Measurements from ENCODE around the gene YTHDF1. TPM values are rescaled to one million over a fixed set of nuclear protein-coding genes. Genes with fewer than 3 reads are reported as not detected.
"Not testable (repeated sequence)": the region's sequence is repeated elsewhere in the genome, so short reads cannot be mapped to it uniquely, and the experiment has no call there.

YTHDF1 gene
- polyA plus RNA-seq, 3 donors, result 41.2 to 44.3 (median 42.2) TPM

DNA sequence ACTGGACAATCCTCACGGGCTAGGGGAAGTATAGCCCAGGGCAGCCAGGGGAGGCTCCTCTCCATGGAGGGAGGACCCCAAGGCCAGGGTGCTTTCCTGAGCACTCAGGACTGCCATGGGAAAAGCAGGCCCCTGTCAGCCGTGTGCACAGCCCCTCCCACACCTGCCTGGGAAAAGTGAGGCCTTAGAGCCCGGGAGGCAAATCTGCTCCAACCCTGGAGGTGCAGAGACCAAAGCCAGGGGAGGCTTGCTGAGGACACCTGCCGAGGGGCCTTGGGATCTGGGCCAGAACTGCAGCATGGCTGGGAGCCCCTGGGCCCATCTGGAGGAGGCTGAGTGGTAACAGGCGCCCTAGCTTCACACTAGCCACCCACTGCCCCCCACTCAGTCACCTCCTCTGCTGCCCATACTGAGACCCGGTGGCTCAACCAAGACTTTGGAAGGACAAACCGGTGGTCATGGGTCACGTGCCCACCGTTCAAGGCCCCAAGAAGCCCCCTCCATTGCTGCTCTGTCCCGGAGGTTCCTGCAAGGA is 55.2 kb downstream of the YTHDF1 start:
- no peak for DNase-seq (ENCODE audit: low read depth in 3 of 3, low spot score in 2 of 3)

- no peak for DNase-seq (ENCODE audit: low read depth in 3 of 3, low spot score in 2 of 3)
Measured at GRCh38 chr20:63159826-63160640, 55.9 kb downstream of the YTHDF1 start.

GRCh38 chr20:63159251-63159650 is 56.7 kb downstream of the YTHDF1 start:
- DNase-seq (ENCODE audit: low read depth in 3 of 3, low spot score in 2 of 3), result not testable (repeated sequence)

- no peak for DNase-seq (ENCODE audit: low read depth in 3 of 3, low spot score in 2 of 3)
Measured at GRCh38 chr20:63158845-63159244, 57.1 kb downstream of the YTHDF1 start.

- DNase-seq (ENCODE audit: low read depth in 3 of 3, low spot score in 2 of 3), result no peak
Measured at GRCh38 chr20:63158352-63158751, 57.6 kb downstream of the YTHDF1 start.

DNA sequence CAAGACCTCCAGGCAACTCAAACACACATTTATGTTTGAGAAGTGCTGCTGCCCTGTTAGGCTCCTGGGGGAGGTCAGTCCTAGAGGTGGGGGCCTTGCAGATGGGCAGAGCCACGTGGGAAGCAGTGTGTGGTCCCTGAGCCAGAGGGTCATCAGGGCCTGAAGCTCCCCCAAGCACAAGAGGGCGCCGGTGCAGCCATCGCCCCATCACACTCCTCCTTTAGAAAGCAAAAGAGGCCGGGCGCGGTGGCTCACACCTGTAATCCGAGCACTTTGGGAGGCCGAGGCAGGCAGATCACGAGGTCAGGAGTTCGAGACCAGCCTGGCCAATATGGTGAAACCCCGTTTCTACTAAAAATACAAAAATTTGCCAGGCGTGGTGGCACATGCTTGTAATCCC is 58.5 kb downstream of the YTHDF1 start:
- DNase-seq (ENCODE audit: low read depth in 3 of 3, low spot score in 2 of 3), result not testable (repeated sequence)

DNA sequence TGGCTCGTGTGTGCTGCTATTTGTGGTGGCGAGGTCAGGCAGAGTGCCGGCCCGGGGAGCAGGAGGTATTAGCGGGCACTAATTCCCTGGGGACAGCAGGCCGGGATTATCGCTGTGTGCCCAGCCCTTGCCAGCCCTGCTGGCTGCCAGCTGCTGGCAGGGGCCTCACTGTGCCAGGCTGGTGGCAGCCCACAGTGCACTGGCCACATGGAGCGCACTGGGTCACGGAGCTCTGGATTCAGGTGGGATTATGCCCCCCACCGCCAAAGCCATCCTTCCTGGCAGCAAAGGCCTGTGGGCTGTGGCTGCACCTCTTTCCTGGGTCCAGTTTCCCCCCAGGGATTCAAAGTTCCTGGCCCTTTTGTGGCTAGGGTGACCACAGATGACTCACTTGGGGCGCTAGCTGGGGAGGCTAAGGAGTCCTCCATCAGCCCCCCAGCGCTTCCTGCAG is 59.7 kb downstream of the YTHDF1 start:
- DNase-seq (ENCODE audit: low read depth in 3 of 3, low spot score in 2 of 3), result no peak

DNA sequence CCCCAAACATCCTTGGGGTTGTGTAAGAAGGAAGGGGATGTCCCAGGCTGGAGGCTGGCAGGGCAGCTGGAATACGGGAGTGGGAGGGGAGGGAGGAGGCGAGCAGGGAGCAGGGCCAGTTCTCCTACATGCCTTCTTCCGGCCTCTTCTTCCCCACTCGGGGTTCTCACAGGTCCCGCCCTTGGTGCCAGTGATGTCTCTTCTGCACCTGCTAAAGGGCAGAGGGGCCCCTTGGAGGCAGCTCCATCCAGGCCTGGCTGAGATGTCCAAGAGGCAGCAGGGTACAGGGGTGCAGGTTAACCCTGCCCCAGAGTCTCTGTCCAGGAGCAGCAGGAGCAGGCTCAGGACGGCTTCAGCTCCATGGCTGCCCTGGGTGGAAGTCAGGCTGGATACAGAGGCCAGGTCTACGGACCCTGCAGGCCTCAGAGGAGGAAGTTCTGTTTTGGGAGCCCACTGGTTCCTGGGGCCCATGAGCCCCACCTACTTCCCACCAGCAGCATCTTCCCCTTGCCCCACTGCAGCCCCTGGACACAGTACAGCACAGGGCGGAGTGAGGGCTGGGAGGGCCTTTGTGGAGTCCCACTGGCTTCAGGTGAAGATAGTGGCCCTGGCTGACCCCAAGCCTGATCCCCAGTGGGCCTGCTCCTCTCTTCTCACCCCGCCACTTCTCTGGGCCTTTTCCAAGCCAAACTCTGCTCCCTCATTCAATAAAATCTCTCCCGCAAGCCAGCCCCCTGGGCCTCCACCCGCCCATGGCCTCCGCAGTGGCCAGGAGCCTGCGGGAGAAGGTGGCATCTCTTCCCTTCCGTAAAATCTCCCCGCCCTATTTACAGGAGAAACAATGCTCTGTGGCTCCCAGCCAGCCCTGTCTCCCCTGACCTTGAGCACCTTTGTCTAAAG is 60.4 kb downstream of the YTHDF1 start:
- DNase-seq (ENCODE audit: low read depth in 3 of 3, low spot score in 2 of 3), result no peak

DNA sequence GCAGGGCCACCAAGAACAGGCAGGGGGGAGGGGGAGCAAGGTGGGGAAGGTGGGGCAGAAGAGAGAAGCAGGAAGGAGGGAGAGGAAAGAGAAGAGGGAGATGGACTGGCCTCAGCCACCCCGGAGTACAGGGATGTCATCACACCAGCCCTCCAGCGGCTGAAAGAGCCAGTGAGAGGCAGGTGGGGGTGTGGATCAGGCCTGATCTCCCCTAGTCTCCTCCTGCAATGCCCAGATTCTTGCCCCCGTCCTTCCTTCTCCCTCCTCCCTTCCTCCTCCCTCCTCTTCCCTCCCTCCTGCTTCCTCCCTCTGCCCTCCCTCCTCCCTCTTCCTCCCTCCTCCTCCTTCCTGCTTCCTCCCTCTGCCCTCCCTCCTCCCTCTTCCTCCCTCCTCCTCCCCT is 61.5 kb downstream of the YTHDF1 start:
- no peak for DNase-seq (ENCODE audit: low read depth in 3 of 3, low spot score in 2 of 3)

DNA sequence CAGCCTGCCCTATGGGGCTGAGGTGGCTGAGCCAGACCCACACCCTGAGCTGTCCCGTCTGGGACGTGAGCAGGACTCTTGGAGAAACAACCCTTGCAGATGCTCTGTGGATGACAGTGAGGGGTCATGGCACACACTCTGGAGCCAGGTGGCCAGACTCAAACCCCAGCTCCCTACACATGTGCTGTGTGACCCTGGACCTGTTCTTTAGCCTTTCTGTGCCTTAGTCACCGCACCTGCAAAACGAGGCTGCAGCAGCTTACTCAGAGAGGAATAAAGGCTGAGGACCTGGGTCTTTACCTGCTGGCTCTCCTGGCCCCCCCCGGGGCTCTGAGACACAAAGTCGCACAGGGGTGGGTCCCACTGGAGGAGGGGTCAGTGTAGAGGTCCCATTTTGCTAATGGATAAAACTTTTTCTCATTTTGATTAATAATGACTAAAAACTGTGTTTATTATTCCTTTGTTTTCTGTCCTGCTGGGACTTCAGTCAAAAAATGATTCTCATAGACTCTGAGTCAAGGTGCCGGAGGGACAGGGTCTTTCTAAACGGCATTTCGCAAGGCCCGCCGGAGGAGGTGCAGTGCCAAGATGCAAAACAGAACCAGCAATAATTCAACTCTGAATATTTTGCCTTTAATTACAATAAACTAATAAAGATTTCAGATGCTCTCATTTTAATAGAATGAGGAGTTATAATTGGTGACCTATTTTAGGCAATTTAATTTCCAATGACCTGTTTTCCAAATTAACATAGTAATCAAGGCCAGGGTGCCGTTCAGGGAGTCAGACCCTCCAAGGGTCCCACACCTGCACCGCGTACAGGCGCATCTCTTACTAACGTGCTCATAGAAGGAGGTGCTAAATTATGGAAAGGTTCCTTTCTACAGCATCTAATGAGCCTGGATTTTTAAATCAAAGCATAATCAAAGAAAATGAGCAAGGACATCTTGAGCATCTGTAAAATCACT is 62.4 kb downstream of the YTHDF1 start:
- DNase-seq (ENCODE audit: low read depth in 3 of 3, low spot score in 2 of 3), result no peak

DNA sequence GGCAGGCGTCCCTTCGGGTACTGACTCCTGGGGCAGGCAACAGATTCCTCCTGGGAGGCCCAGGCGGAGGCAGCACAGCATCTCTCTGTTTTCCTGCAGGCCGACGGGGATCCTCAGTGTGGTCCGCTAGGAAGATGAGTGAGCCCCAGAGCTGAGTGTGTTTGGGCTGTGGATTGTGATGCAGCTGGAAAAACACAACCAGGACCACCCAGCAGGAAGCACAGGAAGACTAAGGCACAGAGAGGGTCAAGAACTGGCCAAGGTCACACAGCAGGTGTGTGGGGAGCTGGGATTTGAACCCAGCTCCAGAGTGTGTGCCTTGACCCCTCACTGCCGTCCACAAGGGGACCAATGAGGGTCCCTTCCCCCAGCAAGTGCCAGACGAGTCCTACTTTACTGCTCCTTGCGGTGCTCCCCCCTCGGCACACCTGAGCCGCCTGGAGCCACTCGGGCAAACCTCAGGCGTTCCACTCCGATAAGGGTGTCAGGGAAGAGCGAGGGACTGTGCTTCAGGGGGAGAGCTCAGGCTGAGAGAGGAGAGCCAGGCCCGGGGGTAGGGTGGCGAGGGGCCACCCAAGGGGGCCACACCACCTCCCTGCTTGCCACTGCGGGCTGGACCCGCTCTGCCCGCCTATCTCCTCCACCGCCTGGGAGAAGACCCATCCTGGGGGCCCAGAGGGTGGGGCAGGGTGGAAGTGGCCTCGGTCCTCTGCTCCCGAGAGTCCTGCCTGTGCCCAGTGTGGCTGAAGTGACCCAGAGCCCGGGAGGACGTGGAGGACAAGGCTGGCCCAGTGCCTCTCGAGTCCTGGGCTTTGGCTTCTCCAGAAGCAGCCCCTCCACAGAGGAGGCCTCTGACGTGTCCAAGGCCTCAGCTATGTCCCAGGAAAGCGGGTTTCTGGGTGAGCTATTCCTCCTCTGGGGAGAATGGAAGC is 63.3 kb downstream of the YTHDF1 start:
- DNase-seq (ENCODE audit: low read depth in 3 of 3, low spot score in 2 of 3), result no peak

- DNase-seq (ENCODE audit: low read depth in 3 of 3, low spot score in 2 of 3), result peak in 2 of 3 donors; percentile 31 to 39
Measured at GRCh38 chr20:63151554-63152321, 64.2 kb downstream of the YTHDF1 start.

- no peak for DNase-seq (ENCODE audit: low read depth in 3 of 3, low spot score in 2 of 3)
Measured at GRCh38 chr20:63150911-63151531, 64.9 kb downstream of the YTHDF1 start.

- DNase-seq (ENCODE audit: low read depth in 3 of 3, low spot score in 2 of 3), result no peak
Measured at GRCh38 chr20:63150391-63150898, 65.5 kb downstream of the YTHDF1 start.

DNA sequence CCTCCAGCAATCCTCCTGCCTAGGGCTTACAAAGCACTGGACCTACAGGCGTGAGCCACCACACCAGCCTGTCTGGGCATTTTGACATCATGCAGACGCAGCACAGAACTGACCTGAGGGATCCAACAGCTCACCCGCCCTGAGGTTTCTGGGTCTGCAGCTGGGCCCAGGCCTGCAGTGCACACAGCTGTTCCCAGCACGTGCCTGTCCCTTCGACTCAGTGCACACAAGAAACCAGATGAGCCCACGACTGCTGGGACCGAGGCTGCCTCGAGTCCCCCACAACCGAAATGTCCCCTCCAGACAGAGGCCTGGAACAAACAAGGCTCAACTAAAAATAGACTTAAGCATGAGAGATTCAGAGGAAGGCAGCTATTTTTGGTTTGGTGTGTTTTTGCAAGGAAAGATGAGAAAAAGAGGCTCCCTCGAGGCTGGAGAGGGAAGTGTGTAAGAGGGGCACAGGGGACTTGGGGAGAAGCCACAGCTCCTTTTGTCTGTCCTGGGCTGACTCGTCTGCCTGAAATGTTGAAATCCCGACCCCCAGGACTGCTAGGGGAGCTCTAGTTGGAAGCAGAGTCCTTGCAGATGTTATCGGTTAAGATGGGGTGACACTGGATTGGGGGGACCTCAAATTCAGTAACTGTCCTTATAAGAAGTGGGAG is 66.3 kb downstream of the YTHDF1 start:
- no peak for DNase-seq (ENCODE audit: low read depth in 3 of 3, low spot score in 2 of 3)

- no peak for DNase-seq (ENCODE audit: low read depth in 3 of 3, low spot score in 2 of 3)
Measured at GRCh38 chr20:63148696-63149095, 67.2 kb downstream of the YTHDF1 start.

GRCh38 chr20:63147532-63147931 is 68.4 kb downstream of the YTHDF1 start:
- no peak for DNase-seq (ENCODE audit: low read depth in 3 of 3, low spot score in 2 of 3)
